Measurements from ENCODE around the gene PAOX.

Gene PAOX

GRCh38 chr10:133379152-133379800, at the start of gene PAOX:
TSS of gene PAOX (plus strand) at chr10:133379262. CDS start at chr10:133379317, 55 bp downstream.
- Histone ChIP-seq H3K27ac (ENCODE audit: low read depth, low read length) (no peak within 1 kb of the TSS), H3K4me1 (ENCODE audit: control insufficient read depth, insufficient read depth, low read length) (no peaks in the 10 kb centered on the region), H3K9me3 (ENCODE audit: control insufficient read depth, insufficient read depth, low read depth, low read length) (no peaks in the 10 kb centered on the region), H3K27me3 (ENCODE audit: control insufficient read depth, insufficient read depth, low read length) (peaks cover 72% of the 10 kb centered on the region), H3K9ac (ENCODE audit: low read length) (peak within 1 kb of the TSS; percentile 59), H3K36me3 (ENCODE audit: control insufficient read depth, insufficient read depth, low read length) (no peaks in the 10 kb centered on the region), H3K4me3 (ENCODE audit: low read depth, low read length) (peak within 1 kb of the TSS; percentile 97)

- H3K36me3 ChIP-seq (ENCODE audit: control insufficient read depth, insufficient read depth, low read length) = no peaks in the 10 kb centered on the region
- no peak overlapping the region for H3K9ac ChIP-seq (ENCODE audit: low read length)
- peak overlapping the region; percentile 40; the same call in 1 of the 2 replicates for H3K4me3 ChIP-seq (ENCODE audit: low read depth, low read length)
- H3K9me3 ChIP-seq (ENCODE audit: control insufficient read depth, insufficient read depth, low read depth, low read length) = no peaks in the 10 kb centered on the region
- peaks cover 22% of the 10 kb centered on the region for H3K4me1 ChIP-seq (ENCODE audit: control insufficient read depth, insufficient read depth, low read length)
- no peak overlapping the region for H3K27ac ChIP-seq (ENCODE audit: low read depth, low read length)
- peaks cover 94% of the 10 kb centered on the region for H3K27me3 ChIP-seq (ENCODE audit: control insufficient read depth, insufficient read depth, low read length)
Observed at GRCh38 chr10:133329491-133330202, 49.4 kb upstream of the PAOX start.

- Histone ChIP-seq H3K9me3 (ENCODE audit: control insufficient read depth, insufficient read depth, low read depth, low read length) (no peaks in the 10 kb centered on the region), H3K27ac (ENCODE audit: low read depth, low read length) (no peak overlapping the region), H3K36me3 (ENCODE audit: control insufficient read depth, insufficient read depth, low read length) (no peaks in the 10 kb centered on the region), H3K4me1 (ENCODE audit: control insufficient read depth, insufficient read depth, low read length) (peaks cover 11% of the 10 kb centered on the region), H3K27me3 (ENCODE audit: control insufficient read depth, insufficient read depth, low read length) (peaks cover 94% of the 10 kb centered on the region), H3K9ac (ENCODE audit: low read length) (no peak overlapping the region), H3K4me3 (ENCODE audit: low read depth, low read length) (no peak overlapping the region)
Observed at GRCh38 chr10:133332936-133333699, 45.9 kb upstream of the PAOX start.

GRCh38 chr10:133334503-133335245, 44.4 kb upstream of the PAOX start:
- no peaks in the 10 kb centered on the region; the same call in 1 of the 2 replicates for H3K9me3 ChIP-seq (ENCODE audit: control insufficient read depth, insufficient read depth, low read depth, low read length)
- peak overlapping the region; percentile 62 for H3K4me3 ChIP-seq (ENCODE audit: low read depth, low read length)
- H3K9ac ChIP-seq (ENCODE audit: low read length) = no peak overlapping the region
- H3K4me1 ChIP-seq (ENCODE audit: control insufficient read depth, insufficient read depth, low read length) = peaks cover 3% of the 10 kb centered on the region; the same call in 1 of the 2 replicates
- H3K36me3 ChIP-seq (ENCODE audit: control insufficient read depth, insufficient read depth, low read length) = no peaks in the 10 kb centered on the region
- no peak overlapping the region for H3K27ac ChIP-seq (ENCODE audit: low read depth, low read length)
- peaks cover 94% of the 10 kb centered on the region for H3K27me3 ChIP-seq (ENCODE audit: control insufficient read depth, insufficient read depth, low read length)

GRCh38 chr10:133335246-133336117, 43.6 kb upstream of the PAOX start:
- Histone ChIP-seq H3K4me1 (ENCODE audit: control insufficient read depth, insufficient read depth, low read length) (peaks cover 3% of the 10 kb centered on the region; the same call in 1 of the 2 replicates), H3K9me3 (ENCODE audit: control insufficient read depth, insufficient read depth, low read depth, low read length) (no peaks in the 10 kb centered on the region; the same call in 1 of the 2 replicates), H3K27ac (ENCODE audit: low read depth, low read length) (no peak overlapping the region), H3K36me3 (ENCODE audit: control insufficient read depth, insufficient read depth, low read length) (no peaks in the 10 kb centered on the region), H3K27me3 (ENCODE audit: control insufficient read depth, insufficient read depth, low read length) (peaks cover 97% of the 10 kb centered on the region), H3K9ac (ENCODE audit: low read length) (no peak overlapping the region), H3K4me3 (ENCODE audit: low read depth, low read length) (peak overlapping the region; percentile 62)

GRCh38 chr10:133336118-133336576, 42.9 kb upstream of the PAOX start:
- Histone ChIP-seq H3K27ac (ENCODE audit: low read depth, low read length) (no peak overlapping the region), H3K36me3 (ENCODE audit: control insufficient read depth, insufficient read depth, low read length) (no peaks in the 10 kb centered on the region)

GRCh38 chr10:133336577-133337369, 42.3 kb upstream of the PAOX start, which contains the start of gene CALY:
TSS of gene CALY (minus strand) at chr10:133336896. CDS start at chr10:133328989, 7,907 bp downstream.
- H3K4me1 ChIP-seq (ENCODE audit: control insufficient read depth, insufficient read depth, low read length) = peaks cover 3% of the 10 kb centered on the region; the same call in 1 of the 2 replicates
- H3K27ac ChIP-seq (ENCODE audit: low read depth, low read length) = no peak within 1 kb of the TSS
- no peak within 1 kb of the TSS for H3K9ac ChIP-seq (ENCODE audit: low read length)
- H3K4me3 ChIP-seq (ENCODE audit: low read depth, low read length) = peak within 1 kb of the TSS; percentile 62
- H3K9me3 ChIP-seq (ENCODE audit: control insufficient read depth, insufficient read depth, low read depth, low read length) = no peaks in the 10 kb centered on the region; the same call in 1 of the 2 replicates
- H3K27me3 ChIP-seq (ENCODE audit: control insufficient read depth, insufficient read depth, low read length) = peaks cover 94% of the 10 kb centered on the region
- H3K36me3 ChIP-seq (ENCODE audit: control insufficient read depth, insufficient read depth, low read length) = no peaks in the 10 kb centered on the region

More at GRCh38 chr10:133336118-133336576, 42.9 kb upstream of the PAOX start:
- Histone ChIP-seq H3K9me3 (ENCODE audit: control insufficient read depth, insufficient read depth, low read depth, low read length) (no peaks in the 10 kb centered on the region; the same call in 1 of the 2 replicates), H3K27me3 (ENCODE audit: control insufficient read depth, insufficient read depth, low read length) (peaks cover 94% of the 10 kb centered on the region), H3K4me1 (ENCODE audit: control insufficient read depth, insufficient read depth, low read length) (peaks cover 3% of the 10 kb centered on the region; the same call in 1 of the 2 replicates), H3K9ac (ENCODE audit: low read length) (no peak overlapping the region), H3K4me3 (ENCODE audit: low read depth, low read length) (no peak overlapping the region)

GRCh38 chr10:133337370-133337725, 41.7 kb upstream of the PAOX start:
- Histone ChIP-seq H3K4me1 (ENCODE audit: control insufficient read depth, insufficient read depth, low read length) (peaks cover 3% of the 10 kb centered on the region; the same call in 1 of the 2 replicates), H3K27me3 (ENCODE audit: control insufficient read depth, insufficient read depth, low read length) (peaks cover 91% of the 10 kb centered on the region), H3K27ac (ENCODE audit: low read depth, low read length) (no peak overlapping the region), H3K4me3 (ENCODE audit: low read depth, low read length) (no peak overlapping the region), H3K9ac (ENCODE audit: low read length) (no peak overlapping the region), H3K36me3 (ENCODE audit: control insufficient read depth, insufficient read depth, low read length) (no peaks in the 10 kb centered on the region), H3K9me3 (ENCODE audit: control insufficient read depth, insufficient read depth, low read depth, low read length) (no peaks in the 10 kb centered on the region; the same call in 1 of the 2 replicates)

Measured in HUES6 (cell line).